Measurements from ENCODE around the gene WDFY1.

DNA sequence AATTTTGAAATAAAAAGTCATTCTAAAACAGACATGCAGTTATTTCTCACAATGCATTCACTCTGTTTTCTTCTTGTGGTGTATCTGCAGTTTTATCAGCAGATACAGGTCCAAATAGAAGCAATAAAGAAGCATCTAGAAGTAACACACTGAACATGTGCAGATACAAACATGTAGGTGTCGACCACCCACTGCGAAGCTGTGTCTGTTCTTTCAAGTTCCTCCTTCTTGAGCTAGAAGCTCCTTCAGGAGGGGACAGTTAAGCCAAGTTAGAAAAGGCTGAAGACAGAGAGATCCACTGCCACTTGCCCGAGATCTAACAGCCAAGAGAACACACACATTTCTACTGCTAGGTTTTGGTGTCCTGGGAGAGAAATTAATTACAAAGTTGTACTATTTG is 30.1 kb downstream of the WDFY1 start:
- TF ChIP-seq, protein P1, sequence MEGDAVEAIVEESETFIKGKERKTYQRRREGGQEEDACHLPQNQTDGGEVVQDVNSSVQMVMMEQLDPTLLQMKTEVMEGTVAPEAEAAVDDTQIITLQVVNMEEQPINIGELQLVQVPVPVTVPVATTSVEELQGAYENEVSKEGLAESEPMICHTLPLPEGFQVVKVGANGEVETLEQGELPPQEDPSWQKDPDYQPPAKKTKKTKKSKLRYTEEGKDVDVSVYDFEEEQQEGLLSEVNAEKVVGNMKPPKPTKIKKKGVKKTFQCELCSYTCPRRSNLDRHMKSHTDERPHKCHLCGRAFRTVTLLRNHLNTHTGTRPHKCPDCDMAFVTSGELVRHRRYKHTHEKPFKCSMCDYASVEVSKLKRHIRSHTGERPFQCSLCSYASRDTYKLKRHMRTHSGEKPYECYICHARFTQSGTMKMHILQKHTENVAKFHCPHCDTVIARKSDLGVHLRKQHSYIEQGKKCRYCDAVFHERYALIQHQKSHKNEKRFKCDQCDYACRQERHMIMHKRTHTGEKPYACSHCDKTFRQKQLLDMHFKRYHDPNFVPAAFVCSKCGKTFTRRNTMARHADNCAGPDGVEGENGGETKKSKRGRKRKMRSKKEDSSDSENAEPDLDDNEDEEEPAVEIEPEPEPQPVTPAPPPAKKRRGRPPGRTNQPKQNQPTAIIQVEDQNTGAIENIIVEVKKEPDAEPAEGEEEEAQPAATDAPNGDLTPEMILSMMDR (IDR thresholded peaks at IDR 0.05) = no peak
- no peak for TF ChIP-seq POLR2A (IDR thresholded peaks at IDR 0.05)

Data from Peyer's patch (tissue), 4 donors.